HCT116 (cell line): ENCODE data around the gene TNFAIP8. TPM values are rescaled to one million over a fixed set of nuclear protein-coding genes. Genes with fewer than 3 reads are reported as not detected.

Experiments used
- ATAC-seq: fragments of 200-7000 bp; cut with Tn5 transposase; 2 replicates; pipeline ENCODE4 v1.9.1; 2020; ENCODE audit warnings: mild to moderate bottlenecking, moderate library complexity
- BruUV-seq: library from RNA; stranded (reverse); fragments of 400-500 nt; replicated peaks from 2 replicates; lab custom pipeline; 2021; lab: Mats Ljungman, UMichigan
- CTCF ChIA-PET: fragments of 300-600 bp; sonication (Branson Sonifier 250); formaldehyde crosslinking; loops from one replicate; lab custom pipeline; 2021; ENCODE audit warnings: antibody characterized with exemption; lab: Charles Lee
- POLR2A ChIA-PET: fragments of 300-600, 350-600 bp; sonication (Branson Sonifier 250); formaldehyde crosslinking; loops from one replicate; lab custom pipeline; 2021; ENCODE audit warnings: antibody characterized with exemption; lab: Charles Lee
- RAD21 ChIA-PET, 2 experiments: fragments of 300-600 bp; sonication (Branson Sonifier 250); formaldehyde crosslinking; loops; one replicate each; lab custom pipeline; 2023; ENCODE audit warnings: low total read pairs in 2 of 2; ENCODE audit not compliant: uncharacterized antibody in 2 of 2, unreplicated experiment in 2 of 2, low non-redundant PET in 1 of 2; lab: Charles Lee
- DNase-seq: peaks from one replicate; pipeline ENCODE4 v3.0.0-alpha.2; 2010; ENCODE audit warnings: low read depth, low spot score
- H2AFZ ChIP-seq: fragments of 200-600 bp; shearing (Covaris generic), sonication (generic); 2 replicates; pipeline ENCODE4 v1.6.1; 2017; ENCODE audit warnings: low read depth, mixed run types, mixed read lengths, antibody characterized with exemption, low read length; ENCODE audit not compliant: poor library complexity, severe bottlenecking
- H3K27ac ChIP-seq: 2 replicates; pipeline ENCODE4 v1.5.1; 2012; ENCODE audit warnings: low read depth, low read length
- H3K27me3 ChIP-seq: fragments of 200-600 bp; sonication (generic); 2 replicates; pipeline ENCODE4 v1.6.1; 2016; ENCODE audit warnings: mixed run types, low read length, mixed read lengths; ENCODE audit not compliant: insufficient read depth
- H3K36me3 ChIP-seq, 2 experiments: fragments of 200-500 bp in 1 of 2; fragments of 200-600 bp in 1 of 2; sonication (Bioruptor generic) in 1 of 2; sonication (generic) in 1 of 2; 2 replicates each; pipeline versions ENCODE4 v1.5.1 to v1.6.1; 2014 to 2016; ENCODE audit warnings: low read length in 2 of 2, inconsistent platforms in 1 of 2, mixed read lengths in 1 of 2, mixed run types in 1 of 2; ENCODE audit not compliant: insufficient read depth in 2 of 2, control insufficient read depth in 1 of 2
- H3K4me1 ChIP-seq, 2 experiments: fragments of 200-600 bp in 1 of 2; sonication (generic) in 1 of 2; 2 replicates each; pipeline versions ENCODE4 v1.5.1 to v1.6.1; 2012 to 2017; ENCODE audit warnings: low read length in 2 of 2, inconsistent platforms in 1 of 2, mild to moderate bottlenecking in 1 of 2, mixed read lengths in 1 of 2, mixed run types in 1 of 2, moderate library complexity in 1 of 2; ENCODE audit not compliant: insufficient read depth in 2 of 2, control insufficient read depth in 1 of 2
- H3K4me2 ChIP-seq: fragments of 200-600 bp; sonication (generic); 2 replicates; pipeline ENCODE4 v1.6.1; 2017; ENCODE audit warnings: mixed run types, low read length, mixed read lengths
- H3K4me3 ChIP-seq, 2 experiments: fragments of 200-600 bp in 1 of 2; sonication (generic) in 1 of 2; replicated peaks in 1 of 2; 2 replicates each; pipeline ENCODE4 v1.5.1; 2011 to 2016; ENCODE audit warnings: low read length in 2 of 2, control low read depth in 1 of 2, low read depth in 1 of 2, mild to moderate bottlenecking in 1 of 2, mixed read lengths in 1 of 2, mixed run types in 1 of 2
- H3K79me2 ChIP-seq: fragments of 200-600 bp; sonication (generic); 2 replicates; pipeline ENCODE4 v1.6.1; 2017; ENCODE audit warnings: mild to moderate bottlenecking, mixed run types, low read length, moderate library complexity, mixed read lengths; ENCODE audit not compliant: insufficient read depth
- H3K9ac ChIP-seq: fragments of 200-600 bp; sonication (generic); 2 replicates; pipeline ENCODE4 v1.6.1; 2016; ENCODE audit warnings: low read length, mixed read lengths
- H3K9me2 ChIP-seq: fragments of 200-600 bp; sonication (generic), shearing (Covaris generic); 2 replicates; pipeline ENCODE4 v1.6.1; 2017; ENCODE audit warnings: mixed run types, mild to moderate bottlenecking, moderate library complexity; ENCODE audit not compliant: insufficient read depth
- H3K9me3 ChIP-seq, 2 experiments: fragments of 200-500 bp in 1 of 2; fragments of 200-600 bp in 1 of 2; sonication (Bioruptor generic) in 1 of 2; sonication (generic) in 1 of 2; 2 replicates each; pipeline ENCODE4 v1.6.1; 2014 to 2017; ENCODE audit warnings: low read length in 2 of 2, mixed read lengths in 2 of 2, inconsistent platforms in 1 of 2, low read depth in 1 of 2, mild to moderate bottlenecking in 1 of 2, mixed run types in 1 of 2, moderate library complexity in 1 of 2; ENCODE audit not compliant: control insufficient read depth in 1 of 2, insufficient read depth in 1 of 2
- H4K20me1 ChIP-seq: fragments of 200-600 bp; sonication (generic), shearing (Covaris generic); 2 replicates; pipeline ENCODE4 v1.6.1; 2017; ENCODE audit warnings: mixed run types, mild to moderate bottlenecking, moderate library complexity; ENCODE audit not compliant: insufficient read depth
- ATF3 ChIP-seq: IDR thresholded peaks from 2 replicates; pipeline ENCODE4 v1.6.1; 2012
- CBX3 ChIP-seq: IDR thresholded peaks from 2 replicates; pipeline ENCODE4 v1.6.1; 2012; ENCODE audit warnings: low read depth
- CEBPB ChIP-seq: IDR thresholded peaks from 2 replicates; pipeline ENCODE4 v1.6.1; 2012; ENCODE audit warnings: low read depth
- ELF1 ChIP-seq: IDR thresholded peaks from 2 replicates; pipeline ENCODE4 v1.6.1; 2012; ENCODE audit warnings: low read depth, borderline replicate concordance
- EZH2phosphoT487 ChIP-seq: fragments of 200-600 bp; IDR thresholded peaks from 2 replicates; pipeline ENCODE4 v1.6.1; 2018; ENCODE audit warnings: antibody characterized with exemption, borderline replicate concordance
- FOSL1 ChIP-seq: IDR thresholded peaks from 2 replicates; pipeline ENCODE4 v1.6.1; 2012; ENCODE audit warnings: low read depth
- JUND ChIP-seq: IDR thresholded peaks from 2 replicates; pipeline ENCODE4 v1.6.1; 2012
- POLR2A ChIP-seq: IDR thresholded peaks from 2 replicates; pipeline ENCODE4 v1.7.0; 2011; ENCODE audit warnings: borderline replicate concordance; ENCODE audit not compliant: insufficient read depth, insufficient read length; ENCODE audit errors: extremely low read depth
- POLR2AphosphoS5 ChIP-seq: IDR thresholded peaks from 2 replicates; pipeline ENCODE4 v1.6.1; 2011; ENCODE audit warnings: mild to moderate bottlenecking, low read depth, low read length, moderate library complexity
- RAD21 ChIP-seq: IDR thresholded peaks from 2 replicates; pipeline ENCODE4 v1.6.1; 2012; ENCODE audit warnings: low read depth, mild to moderate bottlenecking
- SP1 ChIP-seq: IDR thresholded peaks from 2 replicates; pipeline ENCODE4 v1.6.1; 2012; ENCODE audit warnings: low read depth
- SRF ChIP-seq: IDR thresholded peaks from 2 replicates; pipeline ENCODE4 v1.6.1; 2012; ENCODE audit warnings: low read depth
- TCF7L2 ChIP-seq: IDR thresholded peaks from 2 replicates; pipeline ENCODE4 v1.7.0; 2011; ENCODE audit warnings: borderline replicate concordance, inconsistent platforms; ENCODE audit not compliant: insufficient read depth, insufficient read length; ENCODE audit errors: extremely low read depth
- YY1 ChIP-seq: IDR thresholded peaks from 2 replicates; pipeline ENCODE4 v1.6.1; 2011; ENCODE audit warnings: low read length, low read depth, moderate library complexity, mild to moderate bottlenecking; ENCODE audit not compliant: insufficient replicate concordance; ENCODE audit errors: extremely low read depth
- ZBTB33 ChIP-seq: IDR thresholded peaks from 2 replicates; pipeline ENCODE4 v1.6.1; 2011; ENCODE audit warnings: mild to moderate bottlenecking, low read length, moderate library complexity; ENCODE audit not compliant: insufficient replicate concordance; ENCODE audit errors: extremely low read depth
- ZFX ChIP-seq: fragments of 450-650 bp; IDR thresholded peaks from 2 replicates; pipeline ENCODE4 v1.6.1; 2017
- ZNF274 ChIP-seq: fragments of 200-500 bp; sonication (Bioruptor generic); IDR thresholded peaks from 2 replicates; pipeline ENCODE4 v1.6.1; 2014; ENCODE audit warnings: mild to moderate bottlenecking, low read depth, low read length, inconsistent platforms
- intact Hi-C: fragments of 100-400 bp; cut with micrococcal nuclease; formaldehyde crosslinking; loops from 2 replicates; pipeline ENCODE4 v1.10.0; 2022
- total RNA-seq: library from RNA; stranded (reverse); gene quantifications from one replicate; pipeline ENCODE4 v1.2.1, GENCODE V29; 2021; ENCODE audit not compliant: unreplicated experiment
- TF ChIP-seq, protein P1 (sequence below): IDR thresholded peaks from 2 replicates; pipeline ENCODE4 v1.6.1; 2012; ENCODE audit warnings: low read depth

TNFAIP8 gene
- total RNA-seq, 1 experiment from 2014 or later, result 18.4 TPM

- Histone ChIP-seq H3K9me3 (no peaks in the 10 kb centered on the region), H3K27ac (no peak overlapping the region), H3K27me3 (no peaks in the 10 kb centered on the region), H2AFZ (no peak overlapping the region), H4K20me1 (no peaks in the 10 kb centered on the region), H3K4me1 (no peaks in the 10 kb centered on the region; a peak in 1 of 4 replicates), H3K79me2 (no peaks in the 10 kb centered on the region), H3K4me3 (no peak overlapping the region), H3K36me3 (no peaks in the 10 kb centered on the region), H3K9me2 (no peaks in the 10 kb centered on the region), H3K4me2 (no peak overlapping the region), H3K9ac (no peak overlapping the region)
- TF ChIP-seq YY1, result no peak
- no peak for TF ChIP-seq JUND
- no peak for TF ChIP-seq ZBTB33
- TF ChIP-seq EZH2phosphoT487, result no peak
- no peak for TF ChIP-seq FOSL1
- no peak for TF ChIP-seq RAD21
- TF ChIP-seq, protein P1, sequence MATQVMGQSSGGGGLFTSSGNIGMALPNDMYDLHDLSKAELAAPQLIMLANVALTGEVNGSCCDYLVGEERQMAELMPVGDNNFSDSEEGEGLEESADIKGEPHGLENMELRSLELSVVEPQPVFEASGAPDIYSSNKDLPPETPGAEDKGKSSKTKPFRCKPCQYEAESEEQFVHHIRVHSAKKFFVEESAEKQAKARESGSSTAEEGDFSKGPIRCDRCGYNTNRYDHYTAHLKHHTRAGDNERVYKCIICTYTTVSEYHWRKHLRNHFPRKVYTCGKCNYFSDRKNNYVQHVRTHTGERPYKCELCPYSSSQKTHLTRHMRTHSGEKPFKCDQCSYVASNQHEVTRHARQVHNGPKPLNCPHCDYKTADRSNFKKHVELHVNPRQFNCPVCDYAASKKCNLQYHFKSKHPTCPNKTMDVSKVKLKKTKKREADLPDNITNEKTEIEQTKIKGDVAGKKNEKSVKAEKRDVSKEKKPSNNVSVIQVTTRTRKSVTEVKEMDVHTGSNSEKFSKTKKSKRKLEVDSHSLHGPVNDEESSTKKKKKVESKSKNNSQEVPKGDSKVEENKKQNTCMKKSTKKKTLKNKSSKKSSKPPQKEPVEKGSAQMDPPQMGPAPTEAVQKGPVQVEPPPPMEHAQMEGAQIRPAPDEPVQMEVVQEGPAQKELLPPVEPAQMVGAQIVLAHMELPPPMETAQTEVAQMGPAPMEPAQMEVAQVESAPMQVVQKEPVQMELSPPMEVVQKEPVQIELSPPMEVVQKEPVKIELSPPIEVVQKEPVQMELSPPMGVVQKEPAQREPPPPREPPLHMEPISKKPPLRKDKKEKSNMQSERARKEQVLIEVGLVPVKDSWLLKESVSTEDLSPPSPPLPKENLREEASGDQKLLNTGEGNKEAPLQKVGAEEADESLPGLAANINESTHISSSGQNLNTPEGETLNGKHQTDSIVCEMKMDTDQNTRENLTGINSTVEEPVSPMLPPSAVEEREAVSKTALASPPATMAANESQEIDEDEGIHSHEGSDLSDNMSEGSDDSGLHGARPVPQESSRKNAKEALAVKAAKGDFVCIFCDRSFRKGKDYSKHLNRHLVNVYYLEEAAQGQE, result no peak
- no peak for TF ChIP-seq SRF
- TF ChIP-seq ZNF274, result no peak
- no peak for TF ChIP-seq ZFX
- no peak for TF ChIP-seq POLR2AphosphoS5
- no peak for TF ChIP-seq ATF3
- TF ChIP-seq CEBPB, result no peak
- no peak for TF ChIP-seq CBX3
- TF ChIP-seq SP1, result no peak
- no peak for TF ChIP-seq POLR2A
- TF ChIP-seq ELF1, result no peak
- no peak for TF ChIP-seq TCF7L2
- intact Hi-C loops, result no loop called here
- DNase-seq, result no peak
- no peak for ATAC-seq
- RAD21 ChIA-PET, result no interaction called here
- BruUV-seq, result no TSS peak
- CTCF ChIA-PET, result no interaction called here
- POLR2A ChIA-PET, result interaction anchor here (0.7 kb wide), 1 partner anchor 72 kb away, joined by 3 read pairs; no protein-coding TSS in a partner anchor
These were observed 15.1 kb upstream of the TNFAIP8 start for GRCh38 chr5:119340597-119341218.
